Measurements from ENCODE around the gene COMMD3. TPM values are rescaled to one million over a fixed set of nuclear protein-coding genes. Genes with fewer than 3 reads are reported as not detected.
A peak's percentile ranks its signal among the peaks of the same experiment; 100 is the strongest.

Gene COMMD3
- total RNA-seq, 1 donor from 2014 or later: 68.2 TPM

DNA sequence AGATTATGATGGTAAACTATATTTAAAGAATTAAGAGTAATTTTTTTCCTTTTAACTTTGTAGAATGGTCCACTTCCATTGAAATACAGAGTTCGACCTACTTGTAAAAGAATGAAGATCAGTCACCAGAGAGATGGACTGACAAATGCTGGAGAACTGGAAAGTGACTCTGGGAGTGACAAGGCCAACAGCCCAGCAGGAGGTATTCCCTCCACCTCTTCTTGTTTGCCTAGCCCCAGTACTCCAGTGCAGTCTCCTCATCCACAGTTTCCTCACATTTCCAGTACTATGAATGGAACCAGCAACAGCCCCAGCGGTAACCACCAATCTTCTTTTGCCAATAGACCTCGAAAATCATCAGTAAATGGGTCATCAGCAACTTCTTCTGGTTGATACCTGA lies 13.0 kb downstream of the COMMD3 start:
- TF ChIP-seq CTCF (IDR thresholded peaks at IDR 0.05): no peak
- H3K4me3 Mint-ChIP-seq: no peak overlapping the region
- peaks cover 35% of the 10 kb centered on the region for H3K4me1 Mint-ChIP-seq
- ChIA-PET CTCF (no interaction called here), POLR2A (no interaction called here)
- no peak overlapping the region for H3K27ac Mint-ChIP-seq
- H3K27me3 Mint-ChIP-seq: no peaks in the 10 kb centered on the region
- peaks cover 3% of the 10 kb centered on the region for H3K9me3 Mint-ChIP-seq
- ATAC-seq (ENCODE audit: low read depth) (no peak), DNase-seq (no peak)
- intact Hi-C loops (cut with micrococcal nuclease): loop anchor here (5.0 kb wide), 1 partner anchor 1113 kb away; no protein-coding TSS in a partner anchor
- peaks cover 21% of the 10 kb centered on the region for H3K36me3 Mint-ChIP-seq (ENCODE audit: low read depth)

- Mint-ChIP-seq H3K4me3 (no peak overlapping the region), H3K9me3 (peaks cover 3% of the 10 kb centered on the region), H3K27me3 (peaks cover 7% of the 10 kb centered on the region), H3K36me3 (ENCODE audit: low read depth) (peaks cover 20% of the 10 kb centered on the region), H3K4me1 (peaks cover 28% of the 10 kb centered on the region), H3K27ac (no peak overlapping the region)
- ChIA-PET CTCF (no interaction called here), POLR2A (interaction anchor here (1.2 to 1.6 kb wide), 3 partner anchors 8 to 16 kb away, joined by 4 to 6 read pairs (median 5); partner anchors contain the start of gene COMMD3)
- intact Hi-C loops (cut with micrococcal nuclease): no loop called here
- no peak for TF ChIP-seq CTCF (IDR thresholded peaks at IDR 0.05)
- ATAC-seq (ENCODE audit: low read depth): no peak
- no peak for DNase-seq
Observed at GRCh38 chr10:22332116-22332692, 16.0 kb downstream of the COMMD3 start.

DNA sequence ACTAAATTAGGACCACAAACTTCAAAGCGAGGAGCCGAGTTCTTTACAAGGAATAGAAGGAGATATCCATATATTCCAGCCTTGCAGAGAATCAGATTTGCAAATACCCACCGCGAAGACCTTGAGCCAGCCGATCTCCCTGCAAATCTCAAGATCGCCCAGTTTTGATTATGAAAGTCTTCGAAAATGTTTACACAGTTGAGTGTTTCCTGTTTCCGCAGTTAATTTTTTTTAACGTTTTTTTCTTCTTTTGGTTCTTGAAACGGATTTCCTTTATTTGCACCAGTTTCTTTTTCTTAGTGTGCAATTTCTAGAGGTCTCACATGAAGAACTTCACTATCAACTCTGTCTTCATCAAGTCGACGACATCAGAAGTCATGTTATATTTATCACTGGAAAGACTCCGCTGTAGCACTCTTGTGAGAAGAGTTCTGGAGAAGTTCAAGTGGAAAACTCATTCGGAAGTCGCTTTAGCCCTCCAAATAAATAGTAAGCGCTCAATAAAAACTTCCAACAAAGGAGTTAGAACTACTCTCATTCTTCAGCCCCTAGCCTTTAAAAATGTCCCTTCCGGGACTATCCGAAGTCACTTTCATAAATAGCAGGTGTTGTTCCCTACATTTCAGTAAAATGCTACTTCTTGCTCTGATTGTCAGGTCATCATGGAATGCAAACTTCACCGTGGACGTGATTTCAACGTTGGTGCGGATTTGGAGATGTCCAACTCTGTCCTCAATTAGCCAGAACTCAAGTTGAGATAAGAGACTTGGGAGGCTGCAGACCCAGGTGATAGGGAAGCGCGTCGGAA lies 17.2 kb downstream of the COMMD3 start:
- peaks cover 14% of the 10 kb centered on the region for H3K36me3 Mint-ChIP-seq (ENCODE audit: low read depth)
- POLR2A ChIA-PET: no interaction called here
- CTCF ChIA-PET: no interaction called here
- TF ChIP-seq CTCF (IDR thresholded peaks at IDR 0.05): no peak
- H3K27me3 Mint-ChIP-seq: peaks cover 10% of the 10 kb centered on the region
- peaks cover 29% of the 10 kb centered on the region for H3K4me1 Mint-ChIP-seq
- intact Hi-C loops (cut with micrococcal nuclease): loop anchor here (1.0 kb wide), 1 partner anchor 8 kb away; no protein-coding TSS in a partner anchor
- H3K9me3 Mint-ChIP-seq: peaks cover 3% of the 10 kb centered on the region
- no peak for ATAC-seq (ENCODE audit: low read depth)
- peak overlapping the region; percentile 72 for H3K4me3 Mint-ChIP-seq
- peak overlapping the region; percentile 80 for H3K27ac Mint-ChIP-seq
- no peak for DNase-seq

GRCh38 chr10:22333975-22334282 lies 17.7 kb downstream of the COMMD3 start:
- ATAC-seq (ENCODE audit: low read depth): no peak
- ChIA-PET POLR2A (no interaction called here), CTCF (no interaction called here)
- peak overlapping the region; percentile 72 for H3K4me3 Mint-ChIP-seq
- no peak for DNase-seq
- peaks cover 13% of the 10 kb centered on the region for H3K27me3 Mint-ChIP-seq
- H3K4me1 Mint-ChIP-seq: peaks cover 29% of the 10 kb centered on the region
- no peak for TF ChIP-seq CTCF (IDR thresholded peaks at IDR 0.05)
- H3K27ac Mint-ChIP-seq: peak overlapping the region; percentile 80
- intact Hi-C loops (cut with micrococcal nuclease): loop anchor here (1.0 kb wide), 1 partner anchor 9 kb away; no protein-coding TSS in a partner anchor
- H3K36me3 Mint-ChIP-seq (ENCODE audit: low read depth): peaks cover 14% of the 10 kb centered on the region
- peaks cover 3% of the 10 kb centered on the region for H3K9me3 Mint-ChIP-seq

DNA sequence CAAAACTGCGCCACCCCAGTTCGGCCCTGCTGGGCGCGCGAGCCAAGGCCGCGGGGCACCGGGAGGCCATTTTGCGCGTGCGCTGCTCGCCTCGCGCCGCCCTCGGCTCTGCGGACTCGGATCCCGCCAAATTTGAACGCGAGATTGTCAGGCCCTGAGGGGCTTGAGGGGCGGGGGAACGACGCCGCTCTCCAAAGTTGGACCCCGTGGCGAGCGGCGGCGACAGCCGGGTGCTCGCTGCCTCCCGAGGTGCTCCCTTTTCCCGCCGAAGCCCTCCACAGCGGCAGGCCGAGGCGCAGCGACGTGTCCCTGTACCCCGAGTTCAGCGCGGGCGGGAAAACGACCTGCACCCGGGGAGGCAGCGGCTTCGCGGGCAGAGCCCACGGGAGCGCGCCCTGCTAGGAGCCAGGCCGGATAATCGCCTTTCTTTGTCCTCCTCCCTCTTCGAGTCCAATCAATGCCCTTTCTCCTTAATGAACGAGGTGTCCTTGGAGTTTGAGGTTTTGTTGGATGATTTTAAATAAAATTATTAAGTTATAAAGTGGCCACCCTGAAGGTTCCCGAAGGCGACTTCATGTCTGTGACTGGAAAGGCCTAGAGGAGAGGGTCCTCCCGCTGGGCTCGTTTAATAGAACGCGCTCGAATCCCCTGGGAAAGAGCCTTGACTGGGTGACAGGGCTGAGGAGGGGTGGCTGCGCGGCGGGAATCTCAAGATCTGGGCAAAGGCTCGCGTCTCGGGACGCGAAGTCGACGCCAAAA lies 18.4 kb downstream of the COMMD3 start:
- peak overlapping the region; percentile 89 for H3K4me3 Mint-ChIP-seq
- peaks cover 3% of the 10 kb centered on the region for H3K9me3 Mint-ChIP-seq
- intact Hi-C loops (cut with micrococcal nuclease): loop anchor here (1.0 kb wide), 1 partner anchor 82 kb away; no protein-coding TSS in a partner anchor
- POLR2A ChIA-PET: interaction anchor here (0.8 kb wide), 1 partner anchor 102 kb away, joined by 3 read pairs; no protein-coding TSS in a partner anchor
- H3K27me3 Mint-ChIP-seq: peaks cover 15% of the 10 kb centered on the region
- ATAC-seq (ENCODE audit: low read depth) (no peak), DNase-seq (peak; percentile 24)
- TF ChIP-seq CTCF (IDR thresholded peaks at IDR 0.05): no peak
- H3K36me3 Mint-ChIP-seq (ENCODE audit: low read depth): peaks cover 8% of the 10 kb centered on the region
- CTCF ChIA-PET: no interaction called here
- peaks cover 29% of the 10 kb centered on the region for H3K4me1 Mint-ChIP-seq
- peak overlapping the region; percentile 89 for H3K27ac Mint-ChIP-seq

Measured in activated B cell treated with CpG ODN at 0.5 μM for 24 hours (primary cell).